AG04449 (cell line): ENCODE results near the gene NID1.

Source experiments
- CTCF ChIA-PET: fragments of 350-600 bp; formaldehyde crosslinking; extraction: SDS; loops from one replicate; lab custom pipeline; 2021; ENCODE audit warnings: antibody characterized with exemption; lab: Yijun Ruan, JAX
- POLR2A ChIA-PET: fragments of 400-600, 350-600 bp; formaldehyde crosslinking; extraction: SDS; loops from one replicate; lab custom pipeline; 2020; ENCODE audit warnings: antibody characterized with exemption, inconsistent platforms; lab: Yijun Ruan, JAX
- DNase-seq: peaks from one replicate; pipeline ENCODE4 v3.0.0-alpha.2; 2010; ENCODE audit warnings: low read depth, low spot score
- H3K4me3 ChIP-seq: 2 replicates; pipeline ENCODE4 v1.5.1; 2011; ENCODE audit warnings: low read depth, mild to moderate bottlenecking, control low read depth, low read length
- TF ChIP-seq, protein P1 (sequence below): IDR thresholded peaks from one replicate; pipeline ENCODE4 v1.5.1; 2011; ENCODE audit warnings: mild to moderate bottlenecking, moderate library complexity, low read length, control low read depth, inconsistent platforms; ENCODE audit not compliant: insufficient read depth; ENCODE audit errors: missing control alignments

Gene NID1

GRCh38 chr1:236095705-236096520 lies 31.0 kb upstream of the NID1 start:
- CTCF ChIA-PET = interaction anchor here (1.0 kb wide), 1 partner anchor 12 kb away, joined by 3 read pairs; no protein-coding TSS in a partner anchor
- DNase-seq = no peak
- H3K4me3 ChIP-seq = no peak overlapping the region
- POLR2A ChIA-PET = no interaction called here
- TF ChIP-seq, protein P1, sequence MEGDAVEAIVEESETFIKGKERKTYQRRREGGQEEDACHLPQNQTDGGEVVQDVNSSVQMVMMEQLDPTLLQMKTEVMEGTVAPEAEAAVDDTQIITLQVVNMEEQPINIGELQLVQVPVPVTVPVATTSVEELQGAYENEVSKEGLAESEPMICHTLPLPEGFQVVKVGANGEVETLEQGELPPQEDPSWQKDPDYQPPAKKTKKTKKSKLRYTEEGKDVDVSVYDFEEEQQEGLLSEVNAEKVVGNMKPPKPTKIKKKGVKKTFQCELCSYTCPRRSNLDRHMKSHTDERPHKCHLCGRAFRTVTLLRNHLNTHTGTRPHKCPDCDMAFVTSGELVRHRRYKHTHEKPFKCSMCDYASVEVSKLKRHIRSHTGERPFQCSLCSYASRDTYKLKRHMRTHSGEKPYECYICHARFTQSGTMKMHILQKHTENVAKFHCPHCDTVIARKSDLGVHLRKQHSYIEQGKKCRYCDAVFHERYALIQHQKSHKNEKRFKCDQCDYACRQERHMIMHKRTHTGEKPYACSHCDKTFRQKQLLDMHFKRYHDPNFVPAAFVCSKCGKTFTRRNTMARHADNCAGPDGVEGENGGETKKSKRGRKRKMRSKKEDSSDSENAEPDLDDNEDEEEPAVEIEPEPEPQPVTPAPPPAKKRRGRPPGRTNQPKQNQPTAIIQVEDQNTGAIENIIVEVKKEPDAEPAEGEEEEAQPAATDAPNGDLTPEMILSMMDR = no peak

- H3K4me3 ChIP-seq = no peak overlapping the region
- ChIA-PET CTCF (interaction anchor here (2.3 kb wide), 1 partner anchor 10 kb away, joined by 8 read pairs; no protein-coding TSS in a partner anchor), POLR2A (no interaction called here)
- no peak for DNase-seq
- TF ChIP-seq, protein P1 = no peak
Observed at GRCh38 chr1:236092899-236093298, 28.0 kb upstream of the NID1 start.

DNA sequence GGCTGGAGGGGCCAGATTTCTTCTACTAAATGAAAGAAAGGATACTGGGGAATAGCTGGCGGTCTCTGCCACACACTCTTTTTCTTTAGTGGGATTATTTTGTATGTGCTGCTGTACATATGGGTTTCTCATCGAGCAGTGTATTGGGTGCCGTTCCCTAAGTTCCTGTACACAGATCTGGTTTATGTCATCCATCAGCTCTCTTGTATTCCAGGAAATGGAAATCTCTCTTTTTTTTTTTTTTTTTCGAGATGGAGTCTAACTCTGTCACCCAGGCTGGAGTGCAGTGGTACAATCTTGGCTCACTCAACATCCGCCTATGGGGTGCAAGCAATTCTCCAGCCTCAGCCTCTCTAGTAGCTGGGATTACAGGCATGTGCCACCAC lies 27.0 kb upstream of the NID1 start:
- DNase-seq = no peak
- ChIA-PET POLR2A (no interaction called here), CTCF (no interaction called here)
- no peak overlapping the region for H3K4me3 ChIP-seq
- TF ChIP-seq, protein P1 = no peak

- TF ChIP-seq, protein P1 = no peak
- ChIA-PET POLR2A (no interaction called here), CTCF (no interaction called here)
- no peak for DNase-seq
- H3K4me3 ChIP-seq = no peak overlapping the region
Observed at GRCh38 chr1:236090741-236091147, 25.9 kb upstream of the NID1 start.

DNA sequence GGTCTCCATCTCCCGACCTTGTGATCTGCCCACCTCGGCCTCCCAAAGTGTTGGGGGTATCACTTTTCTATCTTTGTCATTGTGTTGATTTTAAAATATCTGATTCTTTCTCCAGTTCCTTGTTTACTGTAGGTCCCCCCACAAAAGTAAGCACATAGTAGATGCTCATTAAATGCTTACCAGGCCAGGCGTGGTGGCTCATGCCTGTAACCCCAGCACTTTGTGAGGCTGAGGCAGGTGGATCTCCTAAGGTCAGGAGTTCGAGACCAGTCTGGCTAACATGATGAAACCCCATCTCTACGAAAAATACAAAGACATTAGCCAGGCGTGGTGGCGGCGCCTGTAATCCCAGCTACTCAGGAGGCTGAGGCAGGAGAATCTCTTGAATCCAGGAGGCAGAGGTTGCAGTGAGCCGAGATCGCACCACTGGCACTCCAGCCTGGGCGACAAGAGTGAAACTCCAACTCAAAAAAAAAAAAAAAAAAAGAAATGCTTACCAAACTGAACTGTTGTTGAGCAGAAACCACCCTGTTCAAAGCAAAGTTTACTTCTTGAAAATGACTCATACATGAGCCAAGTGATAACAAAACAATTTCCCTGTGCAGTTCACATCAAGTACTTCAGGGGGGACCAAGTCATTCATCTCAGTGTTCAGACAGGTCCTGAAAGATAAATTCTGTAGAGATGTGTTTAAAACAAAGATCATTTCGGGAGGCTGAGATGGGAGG lies 24.3 kb upstream of the NID1 start:
- POLR2A ChIA-PET = no interaction called here
- TF ChIP-seq, protein P1 = no peak
- CTCF ChIA-PET = no interaction called here
- no peak overlapping the region for H3K4me3 ChIP-seq
- DNase-seq = no peak

GRCh38 chr1:236086537-236086936 lies 21.6 kb upstream of the NID1 start:
- TF ChIP-seq, protein P1 = no peak
- ChIA-PET CTCF (no interaction called here), POLR2A (no interaction called here)
- no peak overlapping the region for H3K4me3 ChIP-seq
- DNase-seq = no peak
